ENCODE results near the gene CCDC191. TPM values are rescaled to one million over a fixed set of nuclear protein-coding genes. Genes with fewer than 3 reads are reported as not detected.

CCDC191 gene
- total RNA-seq, 1 donor from 2014 or later, result 2.9 TPM

DNA sequence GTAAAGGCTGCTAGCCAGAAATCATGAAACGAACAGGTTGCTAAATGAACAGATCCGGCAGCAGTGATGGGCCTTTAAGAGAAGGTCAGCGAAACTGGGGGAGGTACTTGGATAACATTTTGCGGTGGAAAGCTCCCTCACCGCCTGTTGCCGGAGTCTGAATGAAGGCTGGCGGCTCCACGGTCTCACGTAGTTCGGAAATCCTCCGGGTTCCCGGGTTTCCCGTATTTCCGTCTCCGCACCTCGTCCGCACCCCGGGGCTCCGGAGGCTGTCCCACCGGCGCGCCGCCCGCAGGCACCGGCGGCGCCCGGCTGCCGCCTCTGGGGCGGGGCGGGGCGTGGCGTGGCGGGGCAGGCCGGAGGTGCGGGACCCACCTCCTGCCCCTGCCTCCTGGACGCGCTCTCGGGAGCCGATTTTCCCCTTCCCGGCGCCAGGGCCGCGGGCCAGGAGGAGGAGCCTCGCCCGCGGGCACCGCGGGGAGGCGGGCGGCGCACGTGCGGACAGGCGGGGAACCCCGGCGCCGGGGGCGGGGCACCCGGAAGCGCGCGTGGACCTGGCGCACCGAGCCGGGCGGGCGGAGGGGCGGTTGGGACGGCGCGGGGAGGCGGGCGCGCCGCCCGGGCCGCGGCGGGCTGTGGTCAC is 108.8 kb downstream of the CCDC191 start, which contains the start of gene ZDHHC23:
Gene ZDHHC23, plus strand, starts transcription at position 642 of the 643 bp plus-strand sequence. CDS start 790 bp downstream, outside the sequence.
- DNase-seq (ENCODE audit: low spot score), result no peak
- Mint-ChIP-seq H3K4me1 (ENCODE audit: low read depth) (peaks cover 7% of the 10 kb centered on the region), H3K4me3 (ENCODE audit: unreplicated experiment) (peak within 1 kb of the TSS; percentile 72), H3K27ac (ENCODE audit: unreplicated experiment) (no peak within 1 kb of the TSS), H3K9me3 (ENCODE audit: low read depth) (no peaks in the 10 kb centered on the region), H3K36me3 (ENCODE audit: low read depth) (peaks cover 1% of the 10 kb centered on the region), H3K27me3 (ENCODE audit: low read depth) (peaks cover 47% of the 10 kb centered on the region)
- TF ChIP-seq, protein P1, sequence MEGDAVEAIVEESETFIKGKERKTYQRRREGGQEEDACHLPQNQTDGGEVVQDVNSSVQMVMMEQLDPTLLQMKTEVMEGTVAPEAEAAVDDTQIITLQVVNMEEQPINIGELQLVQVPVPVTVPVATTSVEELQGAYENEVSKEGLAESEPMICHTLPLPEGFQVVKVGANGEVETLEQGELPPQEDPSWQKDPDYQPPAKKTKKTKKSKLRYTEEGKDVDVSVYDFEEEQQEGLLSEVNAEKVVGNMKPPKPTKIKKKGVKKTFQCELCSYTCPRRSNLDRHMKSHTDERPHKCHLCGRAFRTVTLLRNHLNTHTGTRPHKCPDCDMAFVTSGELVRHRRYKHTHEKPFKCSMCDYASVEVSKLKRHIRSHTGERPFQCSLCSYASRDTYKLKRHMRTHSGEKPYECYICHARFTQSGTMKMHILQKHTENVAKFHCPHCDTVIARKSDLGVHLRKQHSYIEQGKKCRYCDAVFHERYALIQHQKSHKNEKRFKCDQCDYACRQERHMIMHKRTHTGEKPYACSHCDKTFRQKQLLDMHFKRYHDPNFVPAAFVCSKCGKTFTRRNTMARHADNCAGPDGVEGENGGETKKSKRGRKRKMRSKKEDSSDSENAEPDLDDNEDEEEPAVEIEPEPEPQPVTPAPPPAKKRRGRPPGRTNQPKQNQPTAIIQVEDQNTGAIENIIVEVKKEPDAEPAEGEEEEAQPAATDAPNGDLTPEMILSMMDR (IDR thresholded peaks at IDR 0.05), result no peak

DNA sequence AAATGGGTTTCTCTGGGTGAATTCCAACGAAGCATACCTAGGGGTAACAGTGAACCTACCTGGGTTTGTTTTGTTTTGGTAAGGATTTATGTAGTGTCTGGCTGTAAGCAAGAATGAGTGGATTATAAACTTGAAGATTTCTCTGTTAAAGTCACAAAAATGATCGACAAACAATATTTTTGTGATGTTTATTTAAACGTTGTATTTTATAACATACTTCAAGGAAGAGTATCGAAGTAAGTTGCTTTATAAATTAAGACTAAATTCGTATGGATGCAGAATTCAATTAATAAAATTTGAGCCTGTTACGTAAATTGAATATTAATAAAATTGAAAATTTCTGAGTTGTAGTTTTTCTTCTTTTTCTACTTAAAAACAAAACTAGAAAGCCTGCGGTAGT is 109.5 kb downstream of the CCDC191 start:
- DNase-seq (ENCODE audit: low spot score), result no peak

DNA sequence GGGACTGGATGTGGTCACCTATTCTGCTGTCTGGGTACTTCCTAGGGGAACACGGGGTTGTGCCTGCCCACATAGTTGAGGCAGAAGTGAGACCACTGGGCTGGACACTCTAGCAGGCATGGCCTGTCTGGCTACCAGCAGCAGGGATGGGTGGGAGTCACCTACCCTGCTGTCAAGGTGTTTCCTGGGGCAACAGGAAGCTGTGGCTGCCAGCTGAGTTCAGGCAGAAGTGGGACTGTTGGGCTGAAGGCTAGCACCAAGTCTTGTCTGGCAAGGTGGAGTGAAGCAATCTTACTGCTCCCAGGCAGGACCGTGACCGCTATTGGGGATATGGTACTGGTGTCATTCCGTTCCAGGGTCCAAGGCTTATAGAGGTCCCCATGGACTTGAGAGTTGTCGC is 128.8 kb downstream of the CCDC191 start:
- H3K36me3 Mint-ChIP-seq (ENCODE audit: low read depth), result peaks cover 7% of the 10 kb centered on the region
- TF ChIP-seq, protein P1 (IDR thresholded peaks at IDR 0.05), result no peak
- peaks cover 26% of the 10 kb centered on the region for H3K9me3 Mint-ChIP-seq (ENCODE audit: low read depth)
- H3K27me3 Mint-ChIP-seq (ENCODE audit: low read depth), result peaks cover 8% of the 10 kb centered on the region
- DNase-seq (ENCODE audit: low spot score), result no peak
- no peak overlapping the region for H3K4me3 Mint-ChIP-seq (ENCODE audit: unreplicated experiment)
- no peaks in the 10 kb centered on the region for H3K4me1 Mint-ChIP-seq (ENCODE audit: low read depth)
- H3K27ac Mint-ChIP-seq (ENCODE audit: unreplicated experiment), result no peak overlapping the region

More for the DNA sequence above, 109.5 kb downstream of the CCDC191 start:
- H3K9me3 Mint-ChIP-seq (ENCODE audit: low read depth), result no peaks in the 10 kb centered on the region
- H3K27me3 Mint-ChIP-seq (ENCODE audit: low read depth), result peaks cover 44% of the 10 kb centered on the region
- TF ChIP-seq, protein P1 (IDR thresholded peaks at IDR 0.05), result no peak
- no peak overlapping the region for H3K27ac Mint-ChIP-seq (ENCODE audit: unreplicated experiment)
- H3K36me3 Mint-ChIP-seq (ENCODE audit: low read depth), result peaks cover 1% of the 10 kb centered on the region
- H3K4me1 Mint-ChIP-seq (ENCODE audit: low read depth), result peaks cover 7% of the 10 kb centered on the region
- peak overlapping the region; percentile 72 for H3K4me3 Mint-ChIP-seq (ENCODE audit: unreplicated experiment)

DNA sequence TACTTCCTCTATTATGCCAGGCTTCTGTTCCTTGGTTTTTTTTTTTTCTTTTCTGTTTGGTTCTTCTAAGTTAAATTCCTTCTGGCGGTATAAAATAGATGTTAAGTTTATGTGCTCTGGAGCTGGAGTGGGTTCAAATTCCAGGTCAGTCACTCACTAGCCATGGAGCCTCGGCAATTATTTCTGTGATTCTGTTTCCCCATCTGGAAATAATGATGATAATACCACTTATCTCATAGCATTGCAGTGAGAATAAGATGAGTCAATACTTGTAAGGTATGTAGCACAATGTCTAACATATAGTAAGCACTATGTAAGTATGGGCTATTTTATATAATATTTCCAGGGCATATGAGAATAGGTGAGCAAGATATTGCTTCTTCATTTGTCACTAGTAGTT is 141.7 kb downstream of the CCDC191 start:
- DNase-seq (ENCODE audit: low spot score), result no peak
- Mint-ChIP-seq H3K4me3 (ENCODE audit: unreplicated experiment) (no peak overlapping the region), H3K27ac (ENCODE audit: unreplicated experiment) (no peak overlapping the region), H3K9me3 (ENCODE audit: low read depth) (no peaks in the 10 kb centered on the region), H3K27me3 (ENCODE audit: low read depth) (peaks cover 5% of the 10 kb centered on the region), H3K36me3 (ENCODE audit: low read depth) (no peaks in the 10 kb centered on the region), H3K4me1 (ENCODE audit: low read depth) (no peaks in the 10 kb centered on the region)
- TF ChIP-seq, protein P1 (IDR thresholded peaks at IDR 0.05), result no peak

Other genes starting within 250 kb of the CCDC191 start
- 1.2 to 2.3 TPM (median 1.6 TPM) in 3 replicates for gene GRAMD1C, start 217.7 kb downstream of the CCDC191 start, total RNA-seq
- gene ZDHHC23, start 108.5 kb downstream of the CCDC191 start, total RNA-seq, result 0.31 to 0.95 TPM (median 0.37 TPM) in 3 replicates
- gene QTRT2, start 211 bp upstream of the CCDC191 start, total RNA-seq, result 10.2 to 16.3 TPM (median 12.5 TPM) in 3 replicates
- not detected in 3 replicates for gene DRD3, start 122.5 kb upstream of the CCDC191 start, total RNA-seq
- gene ZNF80, start 181.1 kb upstream of the CCDC191 start, total RNA-seq, result not detected in 3 replicates
- not detected in 3 replicates for gene TIGIT, start 237.5 kb upstream of the CCDC191 start, total RNA-seq

All from chondrocyte (in vitro differentiated cells).